Measurements from ENCODE around the gene CLMN.

The CLMN gene

GRCh38 chr14:95237121-95237957, 82.4 kb downstream of the CLMN start:
- DNase-seq: no peak

GRCh38 chr14:95236221-95236620, 83.5 kb downstream of the CLMN start:
- DNase-seq: no peak

GRCh38 chr14:95235767-95236166, 83.9 kb downstream of the CLMN start:
- DNase-seq: no peak

- no peak for DNase-seq
These were observed 84.4 kb downstream of the CLMN start for GRCh38 chr14:95235351-95235750.

GRCh38 chr14:95234426-95234825, 85.3 kb downstream of the CLMN start:
- no peak for DNase-seq

- DNase-seq: no peak
These were observed 85.9 kb downstream of the CLMN start for GRCh38 chr14:95233702-95234241.

- no peak for DNase-seq
These were observed 86.7 kb downstream of the CLMN start for GRCh38 chr14:95232894-95233584.

- no peak for DNase-seq
These were observed 87.6 kb downstream of the CLMN start for GRCh38 chr14:95231966-95232633.

GRCh38 chr14:95229749-95230148, 90.0 kb downstream of the CLMN start:
- DNase-seq: no peak

GRCh38 chr14:95228240-95228639, 91.5 kb downstream of the CLMN start:
- DNase-seq: no peak

- no peak for DNase-seq
These were observed 92.3 kb downstream of the CLMN start for GRCh38 chr14:95227279-95227860.

GRCh38 chr14:95226801-95227200, 92.9 kb downstream of the CLMN start:
- DNase-seq: no peak

- no peak for DNase-seq
These were observed 94.3 kb downstream of the CLMN start for GRCh38 chr14:95225251-95225887.

- DNase-seq: no peak
These were observed 96.8 kb downstream of the CLMN start for GRCh38 chr14:95222870-95223398.

GRCh38 chr14:95222151-95222631, 97.5 kb downstream of the CLMN start:
- DNase-seq: no peak

- DNase-seq: no peak
These were observed 98.2 kb downstream of the CLMN start for GRCh38 chr14:95221531-95221930.

GRCh38 chr14:95220663-95221231, 99.0 kb downstream of the CLMN start:
- DNase-seq: no peak

- no peak for DNase-seq
These were observed 101.1 kb downstream of the CLMN start for GRCh38 chr14:95218472-95219193.

- DNase-seq: no peak
These were observed 101.7 kb downstream of the CLMN start for GRCh38 chr14:95218006-95218405.

- no peak for DNase-seq
These were observed 102.3 kb downstream of the CLMN start for GRCh38 chr14:95217391-95217900.

- no peak for DNase-seq
These were observed 103.7 kb downstream of the CLMN start for GRCh38 chr14:95216008-95216407.
